ENCODE measurements around the gene MIOX. TPM values are rescaled to one million over a fixed set of nuclear protein-coding genes. Genes with fewer than 3 reads are reported as not detected.
A peak's percentile ranks its signal among the peaks of the same experiment; 100 is the strongest.

Gene MIOX
- total RNA-seq, 1 experiment from 2014 or later: 1.4 TPM

- no CpG with 5 or more reads among the region's 20 CpGs for WGBS (ENCODE audit: extremely low coverage, insufficient read length, low lambda C conversion rate)
These were observed 31.0 kb downstream of the MIOX start for GRCh38 chr22:50517495-50518260.

More at GRCh38 chr22:50517495-50518260, 31.0 kb downstream of the MIOX start:
- Histone ChIP-seq H2AFZ (ENCODE audit: low read length) (no peak overlapping the region), H4K5ac (ENCODE audit: insufficient read length, low read depth, low read length) (no peak overlapping the region), H3K79me2 (ENCODE audit: insufficient read depth, low read length) (0 out of 2 replicates have a peak, but pooled peaks cover 2% of the 10 kb centered on the region), H2BK120ac (ENCODE audit: low read depth, low read length, poor library complexity, severe bottlenecking) (no peak overlapping the region), H4K20me1 (ENCODE audit: control insufficient read depth, insufficient read depth, insufficient read length) (peaks cover 3% of the 10 kb centered on the region), H3K14ac (ENCODE audit: insufficient read depth, low read length) (no peak overlapping the region), H3K23ac (ENCODE audit: insufficient read length, low read depth, low read length) (no peak overlapping the region), H3K4me2 (ENCODE audit: insufficient read depth, insufficient read length, low read length) (no peak overlapping the region), H3K9ac (ENCODE audit: extremely low read depth, insufficient read length, low read length) (no peak overlapping the region), H2AK5ac (ENCODE audit: insufficient read length, low read length) (no peak overlapping the region), H2BK12ac (ENCODE audit: insufficient read length, low read depth, low read length) (no peak overlapping the region), H3K23me2 (ENCODE audit: insufficient read length, low read depth, low read length, poor library complexity, severe bottlenecking) (no peaks in the 10 kb centered on the region), H2BK5ac (ENCODE audit: insufficient read length, low read length) (no peak overlapping the region), H4K91ac (ENCODE audit: insufficient read length, low read depth, low read length) (no peak overlapping the region), H3K4me1 (ENCODE audit: insufficient read depth, low read length) (no peaks in the 10 kb centered on the region), H2BK15ac (ENCODE audit: low read depth, low read length) (no peak overlapping the region), H2BK20ac (ENCODE audit: low read depth, low read length, poor library complexity, severe bottlenecking) (no peak overlapping the region), H3K18ac (ENCODE audit: insufficient read length, low read depth, low read length) (no peak overlapping the region), H3K56ac (ENCODE audit: insufficient read length, low read depth, low read length) (no peak overlapping the region), H3K4ac (ENCODE audit: low read depth, low read length) (no peak overlapping the region), H3T11ph (ENCODE audit: low read length) (no peak overlapping the region), H3K27ac (ENCODE audit: insufficient read length, low read depth, low read length) (no peak overlapping the region), H3K79me1 (ENCODE audit: insufficient read depth, low read depth, low read length, poor library complexity, severe bottlenecking) (no peaks in the 10 kb centered on the region), H3K9me3 (ENCODE audit: control insufficient read depth, low read depth, low read length) (no peaks in the 10 kb centered on the region), H3K27me3 (ENCODE audit: insufficient read depth, low read length) (no peaks in the 10 kb centered on the region), H4K8ac (replicated peaks; ENCODE audit: insufficient read length, low read depth, low read length) (no peak overlapping the region)
- Mint-ChIP-seq H3K27me3 (ENCODE audit: low read depth) (no peaks in the 10 kb centered on the region), H3K4me1 (no peaks in the 10 kb centered on the region), H3K36me3 (ENCODE audit: insufficient read depth in 1 of 3, low read depth in 3 of 3) (peaks cover 5 to 56% (median 36%) of the 10 kb centered on the region in 3 experiments), H3K27ac (peak overlapping the region in 1 of 3 experiments; percentile 35; a peak in 1 of 7 replicates), H3K9me3 (no peaks in the 10 kb centered on the region), H3K4me3 (no peak overlapping the region)
- no peak for DNase-seq
- no peak for TF ChIP-seq CTCF (conservative IDR thresholded peaks at IDR 0.05)

Data from H9 (cell line).